ENCODE results near the gene ACAP1. TPM values are rescaled to one million over a fixed set of nuclear protein-coding genes. Genes with fewer than 3 reads are reported as not detected.

The ACAP1 gene
- total RNA-seq: 10 to 100 TPM in 4 of 9 donors, 1 to 10 TPM in 5; 2.9 to 54.7 (median 9.7) TPM
- polyA plus RNA-seq: 10 to 100 TPM in 2 of 3 donors, 1 to 10 TPM in 1; 2.1 to 54.1 (median 21.9) TPM
- long read RNA-seq, donor 1, full-length matches to known transcripts: 5 of 5 reads
- long read RNA-seq, donor 1, partial matches to known transcripts: 0 of 5 reads
- long read RNA-seq, donor 1, other reads (novel, unspliced or antisense): 0 of 5 reads
- long read RNA-seq, donor 2, full-length matches to known transcripts: 7 of 7 reads
- long read RNA-seq, donor 2, partial matches to known transcripts: 0 of 7 reads
- long read RNA-seq, donor 2, other reads (novel, unspliced or antisense): 0 of 7 reads
- long read RNA-seq, donor 3: 0 reads
- long read RNA-seq, donor 4, partial matches to known transcripts: 0 of 3 reads
- long read RNA-seq, donor 4, other reads (novel, unspliced or antisense): 3 of 3 reads
- long read RNA-seq, donor 5, partial matches to known transcripts: 2 of 7 reads
- long read RNA-seq, donor 5, other reads (novel, unspliced or antisense): 4 of 7 reads
- long read RNA-seq, donor 6, partial matches to known transcripts: 2 of 6 reads
- long read RNA-seq, donor 6, other reads (novel, unspliced or antisense): 2 of 6 reads
- long read RNA-seq, donor 7, full-length matches to known transcripts: 6 of 6 reads
- long read RNA-seq, donor 7, partial matches to known transcripts: 0 of 6 reads
- long read RNA-seq, donor 7, other reads (novel, unspliced or antisense): 0 of 6 reads
- long read RNA-seq, donor 8, full-length matches to known transcripts: 10 of 10 reads
- long read RNA-seq, donor 8, partial matches to known transcripts: 0 of 10 reads
- long read RNA-seq, donor 8, other reads (novel, unspliced or antisense): 0 of 10 reads
- long read RNA-seq, donor 9, full-length matches to known transcripts: 9 of 9 reads
- long read RNA-seq, donor 9, partial matches to known transcripts: 0 of 9 reads
- long read RNA-seq, donor 9, other reads (novel, unspliced or antisense): 0 of 9 reads
- long read RNA-seq, donor 10, full-length matches to known transcripts: 5 of 5 reads
- long read RNA-seq, donor 10, partial matches to known transcripts: 0 of 5 reads
- long read RNA-seq, donor 10, other reads (novel, unspliced or antisense): 0 of 5 reads

- intact Hi-C loops (cut with DNase I): no loop called here
- TF ChIP-seq POLR2A (IDR thresholded peaks at IDR 0.05): no peak
- WGBS, 4 donors: 45 to 48% (median 48%) methylated on average over 12 to 17 of the region's 17 CpGs
- Histone ChIP-seq H3K9me3 (replicated peaks in 1 of 3) (no peaks in the 10 kb centered on the region), H3K4me1 (replicated peaks in 1 of 2) (no peaks in the 10 kb centered on the region), H3K27ac (no peak within 1 kb of the TSS), H3K36me3 (replicated peaks in 1 of 2) (no peaks in the 10 kb centered on the region), H3K27me3 (no peaks in the 10 kb centered on the region), H3K4me3 (no peak within 1 kb of the TSS)
- peak in 1 of 7 donors; percentile 18 for DNase-seq
Measured at GRCh38 chr17:7336240-7337175, at the start of gene ACAP1. Gene ACAP1 (plus strand): TSS chr17:7336529. CDS start chr17:7336735, 206 bp downstream.

- TF ChIP-seq POLR2A (IDR thresholded peaks at IDR 0.05): no peak
- TF ChIP-seq, protein P1, sequence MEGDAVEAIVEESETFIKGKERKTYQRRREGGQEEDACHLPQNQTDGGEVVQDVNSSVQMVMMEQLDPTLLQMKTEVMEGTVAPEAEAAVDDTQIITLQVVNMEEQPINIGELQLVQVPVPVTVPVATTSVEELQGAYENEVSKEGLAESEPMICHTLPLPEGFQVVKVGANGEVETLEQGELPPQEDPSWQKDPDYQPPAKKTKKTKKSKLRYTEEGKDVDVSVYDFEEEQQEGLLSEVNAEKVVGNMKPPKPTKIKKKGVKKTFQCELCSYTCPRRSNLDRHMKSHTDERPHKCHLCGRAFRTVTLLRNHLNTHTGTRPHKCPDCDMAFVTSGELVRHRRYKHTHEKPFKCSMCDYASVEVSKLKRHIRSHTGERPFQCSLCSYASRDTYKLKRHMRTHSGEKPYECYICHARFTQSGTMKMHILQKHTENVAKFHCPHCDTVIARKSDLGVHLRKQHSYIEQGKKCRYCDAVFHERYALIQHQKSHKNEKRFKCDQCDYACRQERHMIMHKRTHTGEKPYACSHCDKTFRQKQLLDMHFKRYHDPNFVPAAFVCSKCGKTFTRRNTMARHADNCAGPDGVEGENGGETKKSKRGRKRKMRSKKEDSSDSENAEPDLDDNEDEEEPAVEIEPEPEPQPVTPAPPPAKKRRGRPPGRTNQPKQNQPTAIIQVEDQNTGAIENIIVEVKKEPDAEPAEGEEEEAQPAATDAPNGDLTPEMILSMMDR (IDR thresholded peaks at IDR 0.05): no peak
- Histone ChIP-seq H3K4me3 (no peak overlapping the region), H3K27me3 (peaks cover 17% of the 10 kb centered on the region), H3K4me1 (replicated peaks in 1 of 2) (peaks cover under 1 to 8% of the 10 kb centered on the region in 2 donors), H3K36me3 (replicated peaks in 1 of 2) (no peaks in the 10 kb centered on the region), H3K27ac (no peak overlapping the region), H3K9me3 (replicated peaks in 1 of 3) (no peaks in the 10 kb centered on the region)
- DNase-seq: no peak
- intact Hi-C loops (cut with DNase I): loop anchor here in 1 of 2 donors (10.0 kb wide), 1 partner anchor 235 kb away; no protein-coding TSS in a partner anchor
- WGBS, 4 donors: 61 to 84% (median 73%) methylated on average over 9 to 18 of the region's 18 CpGs
Measured at GRCh38 chr17:7289256-7290032, 46.9 kb upstream of the ACAP1 start.

DNA sequence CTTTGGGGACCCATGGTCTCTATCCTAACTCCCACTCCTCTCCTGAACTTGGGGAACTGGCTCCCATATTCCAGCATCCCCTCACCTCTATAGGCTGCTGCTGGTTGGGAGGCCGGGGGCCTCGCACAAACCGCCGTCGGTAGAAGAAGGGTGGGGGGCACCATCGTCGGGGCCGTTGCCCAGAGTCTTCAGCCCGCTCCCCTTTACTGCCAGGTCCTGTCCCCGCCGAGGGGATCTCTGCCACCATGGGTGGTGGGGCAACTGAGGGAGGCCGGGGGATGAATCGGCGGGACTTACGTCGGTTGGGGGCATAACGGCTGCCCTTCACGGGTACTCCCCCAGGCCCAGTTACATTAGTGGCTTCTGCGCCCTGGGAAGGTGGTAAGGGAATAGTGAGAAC, 46.2 kb upstream of the ACAP1 start:
- Histone ChIP-seq H3K9me3 (replicated peaks in 1 of 3) (no peaks in the 10 kb centered on the region), H3K27ac (no peak overlapping the region), H3K36me3 (replicated peaks in 1 of 2) (no peaks in the 10 kb centered on the region), H3K27me3 (peaks cover 17% of the 10 kb centered on the region), H3K4me1 (replicated peaks in 1 of 2) (peaks cover 8 to 16% of the 10 kb centered on the region in 2 donors), H3K4me3 (no peak overlapping the region)
- intact Hi-C loops (cut with DNase I): loop anchor here in 1 of 2 donors (10.0 kb wide), 1 partner anchor 235 kb away; no protein-coding TSS in a partner anchor
- TF ChIP-seq, protein P1 (IDR thresholded peaks at IDR 0.05): no peak
- TF ChIP-seq POLR2A (IDR thresholded peaks at IDR 0.05): no peak
- no peak for DNase-seq
- WGBS, 4 donors: 82 to 100% (median 82%) methylated on average over 1 to 19 of the region's 19 CpGs; no CpG with 5 or more reads in 1 of the 4 donors
